ENCODE measurements around the gene CASP14. TPM values are rescaled to one million over a fixed set of nuclear protein-coding genes. Genes with fewer than 3 reads are reported as not detected.

Gene CASP14
- total RNA-seq (not detected), polyA plus RNA-seq (not detected)
- long read RNA-seq, donor 1: 0 reads
- long read RNA-seq, donor 2: 0 reads
- long read RNA-seq, donor 3: 0 reads

GRCh38 chr19:15048885-15049541 is at the start of gene CASP14:
Gene CASP14, plus strand, starts transcription at chr19:15049480. Its CDS starts 2,772 bp downstream, at chr19:15052252.
- H3K9me3 ChIP-seq: peaks cover 0 to 6% (median 0%) of the 10 kb centered on the region in 11 donors
- no peaks in the 10 kb centered on the region for H3K4me1 ChIP-seq
- no peak for TF ChIP-seq CTCF (IDR thresholded peaks at IDR 0.05)
- peaks cover 0 to 46% (median 22%) of the 10 kb centered on the region in 7 donors for H3K27me3 ChIP-seq
- no peak for ATAC-seq
- no peak within 1 kb of the TSS for H3K27ac ChIP-seq
- no peaks in the 10 kb centered on the region for H3K36me3 ChIP-seq
- H3K4me3 ChIP-seq: no peak within 1 kb of the TSS
- no peak for DNase-seq
- WGBS, 2 donors: 88 to 93% methylated on average over 11 of the region's 11 CpGs
- intact Hi-C loops (cut with DNase I): no loop called here

- intact Hi-C loops (cut with DNase I): no loop called here
Measured at GRCh38 chr19:15008308-15008707, 41.0 kb upstream of the CASP14 start.

GRCh38 chr19:15010501-15011300 is 38.6 kb upstream of the CASP14 start:
- H3K4me1 ChIP-seq: no peaks in the 10 kb centered on the region
- no peak for TF ChIP-seq CTCF (IDR thresholded peaks at IDR 0.05)
- no peak for DNase-seq
- H3K36me3 ChIP-seq: no peaks in the 10 kb centered on the region
- H3K27me3 ChIP-seq: peaks cover 0 to 83% (median 55%) of the 10 kb centered on the region in 7 donors
- intact Hi-C loops (cut with DNase I): no loop called here
- H3K4me3 ChIP-seq: no peak overlapping the region
- H3K27ac ChIP-seq: no peak overlapping the region
- ATAC-seq: no peak
- 2 to 3% methylated on average over 73 of the region's 73 CpGs for WGBS, 2 donors
- H3K9me3 ChIP-seq: no peaks in the 10 kb centered on the region

More at GRCh38 chr19:15008308-15008707, 41.0 kb upstream of the CASP14 start:
- H3K9me3 ChIP-seq: no peaks in the 10 kb centered on the region
- DNase-seq: no peak
- no peak for ATAC-seq
- no peaks in the 10 kb centered on the region for H3K36me3 ChIP-seq
- H3K4me3 ChIP-seq: no peak overlapping the region
- H3K27ac ChIP-seq: no peak overlapping the region
- H3K27me3 ChIP-seq: peaks cover 0 to 78% (median 59%) of the 10 kb centered on the region in 7 donors
- no peaks in the 10 kb centered on the region for H3K4me1 ChIP-seq
- TF ChIP-seq CTCF (IDR thresholded peaks at IDR 0.05): no peak

GRCh38 chr19:15014579-15014978 is 34.7 kb upstream of the CASP14 start:
- WGBS, 2 donors: 9 to 13% methylated on average over 9 to 11 of the region's 11 CpGs
- TF ChIP-seq CTCF (IDR thresholded peaks at IDR 0.05): no peak
- H3K36me3 ChIP-seq: no peaks in the 10 kb centered on the region
- H3K9me3 ChIP-seq: no peaks in the 10 kb centered on the region
- ATAC-seq (no peak), DNase-seq (no peak)
- no peaks in the 10 kb centered on the region for H3K4me1 ChIP-seq
- intact Hi-C loops (cut with DNase I): no loop called here
- no peak overlapping the region for H3K27ac ChIP-seq
- peaks cover 0 to 82% (median 49%) of the 10 kb centered on the region in 7 donors for H3K27me3 ChIP-seq
- H3K4me3 ChIP-seq: no peak overlapping the region

Measured in heart right ventricle (tissue), 16 donors.